GM19035 (cell line): Measurements from ENCODE around the gene CIART.

ENCODE experiments used
- ATAC-seq: cut with Tn5 transposase; IDR thresholded peaks from one replicate; pipeline ENCODE4 v1.9.1; 2021; ENCODE audit not compliant: unreplicated experiment

CIART gene

DNA sequence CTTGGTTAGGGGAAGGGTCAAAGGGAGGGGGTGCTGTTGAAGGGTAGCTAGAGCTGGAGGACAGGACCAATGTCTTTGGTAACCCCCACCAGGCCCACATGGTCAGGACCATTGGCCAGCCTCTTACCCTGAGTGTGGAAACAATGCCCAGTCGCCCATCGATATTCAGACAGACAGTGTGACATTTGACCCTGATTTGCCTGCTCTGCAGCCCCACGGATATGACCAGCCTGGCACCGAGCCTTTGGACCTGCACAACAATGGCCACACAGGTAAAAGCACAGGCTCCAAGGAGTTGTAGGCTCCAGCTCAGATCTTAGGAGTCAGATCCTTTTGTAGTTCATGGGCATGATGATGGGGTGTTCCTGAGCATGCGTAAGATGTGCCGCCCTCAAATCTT, 21.0 kb upstream of the CIART start:
- no peak for ATAC-seq

DNA sequence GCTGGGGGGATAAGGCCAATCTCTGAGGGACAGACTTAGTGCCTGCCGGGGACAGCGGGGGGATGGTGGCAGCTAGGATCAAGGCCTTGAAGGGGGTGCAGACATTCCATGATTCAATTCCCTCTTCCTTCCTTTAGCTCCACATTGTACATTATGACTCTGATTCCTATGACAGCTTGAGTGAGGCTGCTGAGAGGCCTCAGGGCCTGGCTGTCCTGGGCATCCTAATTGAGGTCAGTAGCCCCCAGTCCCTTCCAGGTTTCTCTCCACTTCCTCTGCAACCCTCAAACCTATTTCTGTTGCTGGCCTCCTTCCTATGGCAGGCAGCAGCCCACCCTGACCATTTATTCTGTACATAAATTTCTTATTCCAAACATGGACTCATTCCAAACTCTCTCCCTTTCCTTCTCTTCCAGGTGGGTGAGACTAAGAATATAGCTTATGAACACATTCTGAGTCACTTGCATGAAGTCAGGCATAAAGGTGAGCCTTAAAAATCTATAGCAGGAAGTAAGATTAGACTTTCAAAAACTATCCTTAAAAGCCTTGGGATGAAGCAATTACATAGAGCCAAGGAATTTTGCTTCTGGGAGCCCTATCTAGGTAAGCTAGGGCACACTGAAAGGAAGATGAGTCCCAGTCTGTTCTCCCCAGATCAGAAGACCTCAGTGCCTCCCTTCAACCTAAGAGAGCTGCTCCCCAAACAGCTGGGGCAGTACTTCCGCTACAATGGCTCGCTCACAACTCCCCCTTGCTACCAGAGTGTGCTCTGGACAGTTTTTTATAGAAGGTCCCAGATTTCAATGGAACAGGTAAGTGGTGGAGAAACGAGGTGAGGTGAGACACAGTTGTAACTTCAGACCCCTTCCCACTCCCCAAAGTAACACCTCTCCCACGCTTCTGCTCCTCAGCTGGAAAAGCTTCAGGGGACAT, 19.7 kb upstream of the CIART start:
- no peak for ATAC-seq

DNA sequence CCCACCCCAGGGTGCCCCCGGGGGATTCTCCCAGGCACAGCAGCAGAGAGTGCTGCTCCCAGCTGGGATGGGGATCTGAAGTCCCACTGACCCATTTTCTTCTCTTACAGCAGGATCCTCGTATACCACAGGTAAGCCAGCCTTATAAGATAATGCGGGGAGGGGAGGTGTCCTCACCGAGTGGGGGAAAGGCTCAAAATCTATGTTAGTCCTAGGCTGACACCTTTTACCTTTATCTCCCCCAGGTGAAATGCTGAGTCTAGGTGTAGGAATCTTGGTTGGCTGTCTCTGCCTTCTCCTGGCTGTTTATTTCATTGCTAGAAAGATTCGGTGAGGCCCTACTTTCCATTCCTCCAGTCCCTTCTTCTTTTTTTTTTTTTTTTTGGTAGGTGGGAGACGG, 18.8 kb upstream of the CIART start:
- no peak for ATAC-seq

DNA sequence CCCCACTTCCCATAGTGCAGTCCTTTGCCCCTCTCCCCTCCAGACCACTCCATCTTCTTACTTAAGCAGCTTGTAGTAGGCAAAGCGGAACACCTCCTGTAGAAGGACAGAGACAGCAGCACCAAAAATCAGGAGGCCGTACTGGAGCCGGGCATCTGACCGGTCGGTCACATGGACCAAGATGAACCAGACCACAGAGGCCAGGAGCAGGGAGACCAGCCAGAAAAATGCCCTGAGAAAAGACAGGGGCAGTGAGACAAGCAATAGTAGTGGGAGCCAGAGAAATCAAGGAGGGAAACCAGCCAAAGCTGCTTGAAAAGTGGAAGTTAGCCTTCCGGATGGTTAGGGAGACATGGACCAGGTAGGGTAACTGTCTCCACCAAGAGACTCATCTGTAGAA, 14.5 kb upstream of the CIART start:
- ATAC-seq: no peak

DNA sequence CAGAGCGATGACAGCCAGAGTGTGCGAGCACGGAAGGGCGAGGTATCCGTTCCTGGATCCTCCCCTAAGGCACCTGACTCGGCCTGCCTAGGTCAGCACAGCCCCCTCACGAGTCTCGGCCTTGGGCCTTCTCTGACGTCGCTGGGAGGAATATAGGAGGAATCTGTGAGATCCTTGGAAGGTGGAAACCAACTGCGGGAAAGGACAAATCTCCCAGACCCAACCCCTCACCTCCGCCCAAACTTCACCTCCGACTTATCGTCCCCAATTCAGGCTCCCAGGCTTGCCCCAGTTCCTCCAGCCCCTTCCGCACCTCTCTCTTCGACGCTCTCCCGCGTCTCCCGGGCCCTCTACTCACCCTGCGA, 14.0 kb upstream of the CIART start:
- ATAC-seq: peak; percentile 19

DNA sequence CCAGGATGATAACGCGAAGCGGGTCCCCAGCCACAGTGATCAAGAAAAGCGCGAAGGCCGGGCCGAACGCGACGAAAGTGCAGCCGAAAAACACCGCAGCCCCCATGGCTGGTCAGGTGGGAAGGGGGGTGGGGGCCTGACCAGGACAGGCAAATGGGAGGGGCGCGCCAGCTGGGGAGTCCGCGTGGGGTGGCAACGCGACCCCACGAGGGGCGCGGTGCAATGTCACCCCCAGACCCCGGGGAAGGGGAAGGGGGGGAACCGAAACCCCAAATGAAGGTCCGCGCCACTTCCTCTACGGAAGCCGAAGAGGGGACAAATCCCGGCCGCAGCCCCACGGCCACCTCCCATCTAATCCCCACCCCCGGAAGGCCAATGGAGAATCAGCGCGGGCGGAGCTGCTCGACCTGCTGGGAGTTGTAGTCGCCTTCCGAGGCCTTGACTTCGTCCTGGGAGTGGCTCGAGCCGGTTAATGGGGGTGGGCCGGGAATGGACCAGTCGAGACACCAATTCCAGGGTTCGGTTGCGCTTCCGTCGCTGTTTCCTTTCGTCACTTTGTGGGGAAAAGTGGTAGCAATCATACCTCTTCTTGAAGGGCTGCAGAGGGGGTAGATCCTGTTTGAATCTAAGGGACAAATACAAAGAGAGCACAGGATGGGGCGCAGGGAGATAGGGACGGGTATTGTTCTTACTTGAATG, 13.5 kb upstream of the CIART start, which contains the start of gene APH1A:
APH1A (minus strand) TSS at position 312 of the 699 bp plus-strand sequence; CDS start at position 106, 206 bp downstream.
- ATAC-seq: peak; percentile 93

DNA sequence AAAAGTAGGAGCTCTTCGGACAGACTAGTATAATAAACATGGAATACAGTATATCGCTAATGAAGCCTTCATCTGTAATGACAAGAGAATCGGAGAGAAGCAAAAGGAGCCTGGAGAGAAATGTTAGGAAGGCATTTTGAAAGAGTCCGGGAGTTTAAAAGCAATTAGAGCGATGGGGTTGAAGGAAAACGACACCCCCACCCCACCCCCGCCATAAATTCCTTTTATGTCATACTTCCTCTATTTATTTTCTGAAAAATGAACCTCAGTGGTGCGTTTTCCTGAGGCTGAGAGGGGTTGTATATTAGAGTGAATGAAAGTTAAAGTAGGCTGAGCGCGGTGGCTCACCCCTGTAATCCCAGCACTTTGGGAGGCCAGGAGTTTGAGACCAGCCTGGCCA, 12.9 kb upstream of the CIART start:
- no peak for ATAC-seq

DNA sequence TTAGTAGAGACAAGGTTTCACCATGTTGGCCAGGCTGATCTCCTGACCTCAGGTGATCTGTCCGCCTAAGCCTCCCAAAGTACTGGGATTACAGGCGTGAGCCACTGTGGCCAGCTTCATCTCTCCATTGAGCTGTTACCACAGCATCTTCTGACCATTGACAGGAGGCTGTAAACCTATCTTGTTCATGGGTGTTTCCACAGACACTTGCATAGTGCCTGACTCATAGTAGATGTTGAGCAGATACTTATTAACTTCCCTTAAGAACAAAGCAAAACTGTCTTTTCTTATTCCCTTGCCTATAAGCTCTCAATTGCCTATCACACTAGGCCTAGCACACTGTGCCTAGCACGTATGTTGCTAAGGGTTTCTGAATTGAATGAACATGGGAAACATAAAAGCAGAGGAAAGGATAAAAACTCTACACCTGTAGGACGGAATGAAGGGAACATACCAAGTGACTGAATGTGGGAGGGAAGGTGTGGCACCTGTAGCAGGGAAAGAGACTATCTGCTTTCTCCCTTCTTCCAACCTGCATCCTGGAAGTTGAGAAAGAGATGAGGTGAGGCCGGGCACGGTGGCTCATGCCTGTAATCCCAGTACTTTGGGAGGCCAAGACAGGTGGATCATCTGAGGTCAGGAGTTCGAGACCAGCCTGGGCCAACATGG, 10.9 kb upstream of the CIART start:
- no peak for ATAC-seq

DNA sequence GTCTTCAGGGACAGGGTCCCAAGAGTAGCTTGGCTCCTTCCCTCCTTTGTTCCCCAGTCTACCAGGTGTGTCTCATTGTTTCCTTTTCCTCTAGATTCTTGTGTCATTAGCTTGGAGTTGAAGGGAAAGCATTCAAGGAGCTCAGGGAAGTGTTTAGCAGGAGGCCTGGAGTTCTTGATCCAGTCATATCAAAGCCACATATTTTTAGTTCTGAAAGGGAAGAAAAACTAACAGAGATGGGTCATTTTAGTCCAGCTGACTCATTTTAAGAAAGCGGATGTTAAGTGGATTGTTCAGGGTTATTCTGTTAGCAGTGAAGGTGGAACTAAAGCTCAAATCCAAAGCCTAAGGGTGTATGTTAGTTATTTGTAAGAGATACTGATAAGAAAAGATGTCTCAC, 9.0 kb upstream of the CIART start:
- ATAC-seq: no peak

DNA sequence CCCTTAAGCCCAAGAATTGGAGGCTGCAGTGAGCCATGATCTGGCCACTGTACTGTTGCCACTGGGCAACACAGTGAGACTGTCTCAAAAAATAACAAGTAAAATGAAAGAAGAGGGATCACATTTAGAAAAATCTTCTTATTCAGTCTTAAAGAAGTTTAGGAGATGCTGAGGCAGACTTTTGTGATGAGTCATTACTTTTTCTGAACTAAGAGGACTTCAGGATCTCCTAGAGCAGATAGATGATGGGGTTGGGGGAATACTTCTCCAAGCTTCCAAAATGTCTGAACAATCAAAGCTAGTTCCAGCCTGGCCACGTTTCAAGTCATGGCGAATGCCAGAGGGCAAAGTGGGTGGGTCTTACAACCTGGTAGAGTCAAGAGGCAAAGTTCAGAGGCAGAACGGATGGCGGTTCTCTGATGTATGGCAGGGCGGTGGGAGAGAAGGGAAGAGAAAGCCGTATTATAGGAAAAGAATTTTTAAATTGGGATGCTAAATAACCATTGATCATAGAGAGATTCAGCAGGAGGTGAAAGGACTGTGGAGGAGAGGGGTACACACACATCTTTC, 2.1 kb upstream of the CIART start:
- ATAC-seq: no peak

DNA sequence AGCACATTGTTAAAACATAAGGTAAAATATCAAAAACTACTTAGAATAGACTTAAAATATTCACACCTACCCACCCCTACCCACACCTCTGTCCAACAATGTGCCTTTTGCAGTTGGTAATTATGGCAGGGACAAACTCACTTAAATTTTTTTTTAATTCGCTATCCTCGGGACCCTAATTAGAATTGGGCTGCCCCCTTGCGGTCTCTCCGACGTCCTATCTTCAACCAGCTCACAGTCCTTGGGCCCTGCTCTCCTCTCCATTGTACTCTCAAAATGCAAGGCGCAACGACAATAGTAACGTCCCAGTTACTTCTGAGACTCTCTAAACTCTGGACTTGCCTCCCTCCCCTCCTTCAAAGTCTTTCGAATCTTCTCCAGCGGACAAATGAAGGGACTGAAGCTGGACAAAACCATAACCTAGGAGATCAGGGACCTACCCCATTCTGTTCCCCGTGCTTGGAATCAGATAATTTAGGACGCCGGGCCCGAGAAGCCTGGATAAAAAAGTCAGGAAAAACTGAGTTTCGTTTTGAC, 1.1 kb upstream of the CIART start:
- ATAC-seq: no peak

DNA sequence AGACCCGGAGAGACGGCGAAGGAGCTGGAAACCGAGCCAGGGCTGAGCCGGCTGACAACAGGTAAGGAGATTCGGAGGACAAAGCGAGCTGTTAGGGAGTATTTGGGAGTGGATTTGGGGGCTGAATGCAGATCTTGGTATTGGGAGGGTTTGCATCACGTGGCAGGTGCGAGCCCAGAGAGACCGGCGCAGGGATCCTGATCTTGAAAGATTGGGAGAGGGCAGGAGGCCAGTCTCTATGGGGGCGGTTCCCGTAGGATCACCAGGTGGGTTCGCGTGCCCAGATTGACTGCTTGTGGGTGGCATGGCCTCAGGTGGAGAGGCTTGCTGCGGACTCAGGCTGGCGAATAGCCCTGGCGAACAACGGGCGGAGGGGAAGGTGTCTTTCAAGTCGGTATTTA, 204 bp downstream of the CIART start:
- ATAC-seq: no peak

DNA sequence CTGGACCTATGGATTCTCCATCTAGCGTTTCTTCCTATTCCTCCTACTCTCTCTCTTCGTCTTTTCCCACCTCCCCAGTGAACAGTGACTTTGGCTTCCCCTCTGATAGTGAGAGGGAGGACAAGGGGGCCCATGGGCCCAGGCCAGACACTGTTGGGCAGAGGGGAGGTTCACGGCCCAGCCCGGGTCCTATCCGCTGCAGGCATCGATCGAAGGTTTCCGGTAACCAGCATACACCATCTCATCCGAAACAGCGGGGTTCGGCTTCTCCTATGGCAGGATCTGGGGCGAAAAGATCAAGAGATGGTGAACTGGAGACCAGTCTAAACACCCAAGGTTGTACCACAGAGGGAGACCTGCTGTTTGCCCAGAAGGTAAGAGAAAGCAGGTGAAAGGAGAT, 906 bp downstream of the CIART start:
- ATAC-seq: no peak

DNA sequence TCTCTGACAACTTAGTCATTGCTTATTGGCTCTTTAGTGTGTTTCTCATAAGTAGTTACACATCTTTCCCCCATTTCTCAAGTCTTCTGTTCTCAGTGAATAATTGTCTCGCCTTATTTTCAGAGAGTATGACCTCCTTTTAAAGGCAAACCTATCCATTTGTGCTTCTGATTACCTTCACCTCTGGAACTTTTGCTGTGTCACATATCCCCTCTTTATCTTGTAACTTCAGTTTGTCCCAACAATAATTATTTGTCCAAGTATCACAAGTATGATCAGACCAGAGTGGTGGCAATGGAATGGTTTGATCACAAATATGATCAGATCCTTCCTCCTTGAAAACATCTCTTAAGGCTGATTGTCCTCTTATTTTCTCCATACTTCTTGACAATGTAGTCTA, 6.0 kb downstream of the CIART start:
- ATAC-seq: no peak

DNA sequence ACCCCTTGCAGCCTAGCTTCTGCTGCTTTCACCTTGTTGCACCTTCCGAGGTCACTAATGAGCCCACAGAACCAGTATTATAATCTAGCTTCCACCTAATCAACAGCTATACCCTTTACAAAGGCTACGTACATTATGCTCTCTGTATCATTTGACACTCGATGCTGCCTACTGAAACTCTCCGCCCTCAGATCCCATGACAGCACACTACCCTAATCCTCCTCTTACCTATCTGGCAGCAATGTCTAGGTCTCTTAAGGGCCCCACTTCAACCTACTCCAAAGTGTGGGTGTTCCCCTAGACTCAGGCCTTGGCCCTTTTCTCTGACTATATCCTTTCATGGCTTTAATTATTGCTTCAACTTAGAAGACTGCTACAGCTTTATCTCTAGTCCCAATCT, 6.5 kb downstream of the CIART start:
- no peak for ATAC-seq

DNA sequence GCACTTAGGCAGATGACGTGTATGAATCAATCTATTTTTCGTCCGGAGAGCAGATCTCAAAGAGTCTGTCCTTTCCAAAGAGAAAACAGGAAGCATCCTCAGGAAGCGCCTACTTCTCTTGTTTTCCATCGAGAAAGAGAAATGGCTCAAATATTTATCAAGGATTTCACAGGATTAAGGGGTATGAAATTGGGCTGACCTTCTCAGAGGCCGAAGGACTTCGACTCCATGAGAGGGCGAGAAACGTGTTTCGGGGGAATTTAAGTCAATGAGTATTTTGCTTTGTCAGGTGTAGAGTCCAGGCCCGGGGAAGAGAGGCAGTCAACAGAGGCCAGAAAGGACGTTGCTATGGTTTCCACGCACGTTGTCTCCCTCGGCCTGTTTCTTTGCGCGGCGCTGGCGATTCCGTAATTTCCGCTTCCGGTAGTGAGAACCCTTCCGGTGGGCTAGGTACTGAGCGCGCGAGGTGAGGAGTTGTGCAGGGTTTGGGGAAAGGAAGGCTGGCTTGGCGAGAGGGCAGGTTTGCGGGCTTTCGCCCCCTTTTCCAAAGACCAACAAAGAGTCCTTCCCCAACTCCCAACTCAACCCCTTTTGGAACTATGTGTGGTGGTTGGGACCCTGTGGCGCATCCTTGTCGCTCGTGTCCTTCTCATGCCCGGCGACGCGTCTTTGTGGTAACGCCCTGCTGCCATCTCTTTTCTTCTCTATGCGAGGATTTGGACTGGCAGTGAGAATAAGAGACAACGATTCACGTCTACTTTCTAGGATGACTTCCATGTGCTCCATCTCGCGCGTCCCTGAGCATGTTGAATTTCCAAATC, 11.3 kb downstream of the CIART start, which contains the start of gene MRPS21:
MRPS21 (plus strand) TSS at position 429 of the 821 bp plus-strand sequence. CDS start 506 bp downstream, outside the sequence.
- ATAC-seq: peak; percentile 95

DNA sequence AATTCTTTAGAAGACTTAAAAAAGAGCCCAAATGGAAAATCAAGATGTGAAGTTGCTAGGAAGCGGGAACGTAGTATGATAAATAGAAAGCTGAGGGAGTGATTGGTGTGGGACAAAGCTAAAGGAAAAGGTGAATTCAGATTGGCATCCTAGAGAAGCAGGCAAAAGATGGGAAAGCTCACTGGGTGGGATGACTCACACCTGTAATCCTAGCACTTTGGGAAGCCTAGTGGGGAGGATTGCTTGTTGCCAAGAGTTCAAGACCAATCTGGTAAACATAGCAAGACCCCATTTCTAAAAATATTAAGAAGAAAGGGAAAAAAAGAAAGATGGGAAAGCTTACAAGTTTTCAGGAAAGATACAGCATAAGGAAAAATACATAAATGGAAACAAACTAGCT, 13.1 kb downstream of the CIART start:
- no peak for ATAC-seq

DNA sequence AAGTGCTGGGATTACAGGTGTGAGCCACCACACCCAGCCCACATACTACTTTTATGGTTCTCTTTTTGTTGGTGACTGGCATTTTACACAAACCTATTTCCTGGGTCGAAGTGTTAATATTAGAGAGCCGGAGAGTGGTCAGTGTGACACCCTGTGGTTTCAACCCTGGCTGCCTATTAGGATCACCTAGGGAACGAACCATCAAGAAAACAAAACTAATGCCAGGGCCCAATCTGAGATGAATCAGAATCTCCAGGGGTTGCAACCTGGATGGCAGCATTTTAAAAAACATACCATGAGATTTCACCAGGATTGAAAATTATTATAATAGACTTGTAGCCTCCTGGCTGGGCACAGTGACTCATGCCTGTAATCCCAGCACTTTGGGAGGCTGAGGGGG, 17.4 kb downstream of the CIART start:
- ATAC-seq: no peak

DNA sequence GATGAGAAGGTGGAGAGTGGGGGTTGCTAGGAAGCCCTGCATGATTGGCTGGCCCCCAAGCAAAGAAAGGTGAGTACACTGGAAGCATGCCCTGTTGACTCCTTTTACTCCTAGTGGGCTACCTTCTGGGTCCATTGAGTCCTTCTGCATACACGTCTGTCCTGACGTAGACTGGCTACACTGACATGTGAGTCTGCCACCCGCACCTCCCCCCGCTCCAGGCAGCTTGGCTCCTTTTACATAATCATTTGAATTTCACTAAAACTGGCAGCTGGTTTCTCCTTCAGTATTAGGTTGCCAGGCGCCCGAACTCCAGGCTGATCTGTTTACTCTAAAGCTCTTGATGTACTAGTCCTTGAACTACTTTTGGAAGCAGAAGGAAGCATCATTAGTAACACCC, 20.0 kb downstream of the CIART start:
- no peak for ATAC-seq

DNA sequence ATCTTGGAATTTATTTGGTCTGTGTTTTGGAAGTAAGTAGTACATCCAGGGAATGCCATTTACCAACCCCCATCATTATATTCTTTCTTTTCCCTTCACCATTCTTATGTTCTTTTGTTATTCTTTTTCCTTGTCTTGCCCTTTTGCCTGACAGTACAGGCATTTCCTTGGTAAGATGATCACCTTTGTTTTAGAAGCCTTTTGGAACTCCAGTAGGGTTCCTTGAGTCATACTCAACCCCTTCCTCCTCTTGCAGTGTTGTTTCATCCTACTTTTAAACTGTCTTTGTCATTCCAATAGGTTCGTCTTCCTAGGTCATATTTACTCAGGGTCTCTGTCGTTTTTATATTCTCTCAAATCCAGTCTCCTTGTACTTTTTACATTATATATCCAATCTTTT, 20.5 kb downstream of the CIART start:
- no peak for ATAC-seq
